Activated effector memory CD4-positive, alpha-beta T cell treated with anti-CD3 and anti-CD28 coated beads, Interleukin-2, amount 50 U/mL, for 16 hours (primary cell): ENCODE data around the gene PGP.
"Not testable (repeated sequence)": the region's sequence is repeated elsewhere in the genome, so short reads cannot be mapped to it uniquely, and the experiment has no call there.

Experiments used
- DNase-seq: peaks from one replicate; pipeline ENCODE4 v3.0.0-alpha.2; 2020

PGP gene, protein sequence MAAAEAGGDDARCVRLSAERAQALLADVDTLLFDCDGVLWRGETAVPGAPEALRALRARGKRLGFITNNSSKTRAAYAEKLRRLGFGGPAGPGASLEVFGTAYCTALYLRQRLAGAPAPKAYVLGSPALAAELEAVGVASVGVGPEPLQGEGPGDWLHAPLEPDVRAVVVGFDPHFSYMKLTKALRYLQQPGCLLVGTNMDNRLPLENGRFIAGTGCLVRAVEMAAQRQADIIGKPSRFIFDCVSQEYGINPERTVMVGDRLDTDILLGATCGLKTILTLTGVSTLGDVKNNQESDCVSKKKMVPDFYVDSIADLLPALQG

GRCh38 chr16:2214719-2214968 is at the start of gene PGP:
Gene PGP (minus strand): TSS chr16:2214840. CDS start chr16:2214777, 63 bp downstream.
- no peak for DNase-seq

GRCh38 chr16:2263026-2263425 is 48.4 kb upstream of the PGP start:
- not testable (repeated sequence) for DNase-seq

DNA sequence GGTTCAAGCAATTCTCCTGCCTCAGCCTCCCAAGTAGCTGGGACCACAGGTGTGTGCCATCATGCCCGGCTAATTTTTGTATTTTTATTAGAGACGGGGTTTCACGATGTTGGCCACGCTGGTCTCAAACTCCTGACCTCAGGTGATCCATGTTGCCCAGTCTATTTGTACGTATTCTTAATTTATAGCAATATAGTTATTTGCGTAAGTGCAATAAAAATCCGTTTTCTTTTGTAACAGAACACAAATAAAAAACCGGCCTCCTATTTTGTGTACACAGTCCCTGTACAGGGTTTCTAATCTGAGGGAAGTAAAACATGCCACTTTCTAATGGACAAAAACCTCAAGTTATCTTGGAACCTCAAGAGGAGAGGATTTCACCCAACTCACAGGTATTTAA is 45.6 kb upstream of the PGP start:
- no peak for DNase-seq

GRCh38 chr16:2258530-2258929 is 43.9 kb upstream of the PGP start:
- DNase-seq, result not testable (repeated sequence)

GRCh38 chr16:2257726-2258125 is 43.1 kb upstream of the PGP start:
- no peak for DNase-seq

GRCh38 chr16:2256531-2257140 is 42.0 kb upstream of the PGP start:
- DNase-seq, result no peak

- DNase-seq, result no peak
Observed at GRCh38 chr16:2253293-2253692, 38.7 kb upstream of the PGP start.

DNA sequence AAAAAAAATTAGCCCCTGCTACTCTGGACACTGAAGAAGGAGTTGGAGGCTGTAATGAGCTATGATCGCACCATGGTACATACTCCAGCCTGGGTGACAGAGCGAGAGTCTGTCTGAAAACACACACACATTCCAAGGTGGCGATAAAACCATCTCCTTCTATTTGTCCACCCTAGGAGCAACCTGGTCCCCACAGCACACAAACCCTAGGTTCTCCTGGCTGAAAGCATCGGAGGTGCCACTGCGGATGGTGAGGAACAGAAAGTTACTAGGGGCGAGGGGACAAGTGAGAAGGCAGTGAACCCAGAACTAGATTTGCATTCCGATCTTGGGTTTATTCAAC is 38.1 kb upstream of the PGP start:
- DNase-seq, result no peak

DNA sequence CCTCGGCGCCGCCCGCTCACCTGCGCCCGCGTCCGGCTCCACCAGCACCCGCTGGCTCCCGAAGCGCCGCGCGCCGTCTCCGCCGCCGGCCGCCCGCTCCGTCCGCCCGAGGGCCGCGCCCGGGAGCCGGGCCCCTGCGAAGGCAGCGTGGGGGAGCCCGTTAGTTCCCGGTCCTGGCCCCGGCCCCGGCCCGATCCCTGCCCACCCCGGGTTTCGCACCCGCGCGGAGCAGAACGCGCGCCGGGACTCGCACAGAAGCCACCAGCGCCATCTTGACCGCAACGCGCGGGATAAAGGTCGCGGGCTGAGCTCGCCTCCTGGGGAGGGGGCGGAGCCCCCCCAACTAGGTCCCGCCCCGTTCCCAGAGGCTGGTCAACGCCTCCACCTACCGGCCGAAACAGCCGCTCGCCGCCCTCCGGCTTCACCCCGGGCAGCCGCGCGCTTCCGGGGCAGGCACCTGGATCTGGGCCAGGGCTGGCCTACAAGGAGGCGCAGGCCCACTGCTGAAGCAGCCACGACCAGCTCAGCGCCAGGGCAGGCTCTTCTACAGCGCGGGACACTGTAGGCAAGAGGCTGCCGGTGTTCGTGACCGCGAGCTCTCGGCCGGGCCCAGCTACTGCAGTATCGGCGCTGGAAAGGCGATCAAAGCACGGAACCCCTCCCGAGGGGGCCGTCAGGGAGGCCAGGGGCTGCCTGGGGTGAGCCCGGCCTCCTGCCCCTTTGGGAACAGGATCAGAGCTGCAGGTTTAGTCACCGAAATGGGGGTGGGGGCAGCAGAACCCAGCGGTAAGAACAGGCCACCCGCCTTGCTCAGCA is 36.9 kb upstream of the PGP start, which contains the start of gene ECI1:
ECI1 (minus strand) TSS at position 292 of the 816 bp plus-strand sequence; CDS start at position 271, 21 bp downstream.
- DNase-seq, result peak; percentile 93

DNA sequence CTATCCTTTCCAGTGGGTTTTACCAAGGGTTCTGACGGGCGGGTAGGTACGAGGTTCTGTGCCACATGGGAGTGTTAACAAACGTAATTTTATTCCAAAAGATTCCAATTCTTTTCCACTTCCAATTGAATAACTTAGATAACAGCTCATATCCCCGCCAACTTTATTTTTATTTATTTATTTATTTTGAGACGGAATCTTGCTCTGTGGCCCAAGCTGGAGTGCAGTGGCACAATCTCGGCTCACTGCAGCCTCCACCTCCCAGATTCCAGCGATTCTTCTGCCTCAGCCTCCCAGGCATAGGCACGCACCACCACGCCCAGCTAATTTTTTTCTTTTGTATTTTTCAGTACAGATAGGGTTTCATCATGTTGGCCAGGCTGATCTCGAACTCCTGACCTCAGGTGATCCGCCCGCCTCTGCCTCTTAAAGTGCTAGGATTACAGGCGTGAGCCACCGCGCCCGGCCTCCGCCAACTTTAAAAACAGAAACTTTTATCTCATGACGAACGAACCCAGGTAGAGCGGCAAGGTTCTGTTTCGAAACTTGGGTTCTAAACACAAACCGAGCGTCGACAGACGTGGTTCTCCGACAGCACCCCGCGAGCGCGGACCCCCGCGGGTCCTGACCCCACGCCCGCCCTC is 36.1 kb upstream of the PGP start:
- peak; percentile 83 for DNase-seq

- no peak for DNase-seq
Observed at GRCh38 chr16:2246301-2246885, 31.8 kb upstream of the PGP start.

GRCh38 chr16:2244926-2245795 is 30.5 kb upstream of the PGP start:
- no peak for DNase-seq

- no peak for DNase-seq
Observed at GRCh38 chr16:2244301-2244700, 29.7 kb upstream of the PGP start.

- no peak for DNase-seq
Observed at GRCh38 chr16:2243781-2244180, 29.1 kb upstream of the PGP start.

GRCh38 chr16:2243031-2243528 is 28.4 kb upstream of the PGP start:
- DNase-seq, result no peak

DNA sequence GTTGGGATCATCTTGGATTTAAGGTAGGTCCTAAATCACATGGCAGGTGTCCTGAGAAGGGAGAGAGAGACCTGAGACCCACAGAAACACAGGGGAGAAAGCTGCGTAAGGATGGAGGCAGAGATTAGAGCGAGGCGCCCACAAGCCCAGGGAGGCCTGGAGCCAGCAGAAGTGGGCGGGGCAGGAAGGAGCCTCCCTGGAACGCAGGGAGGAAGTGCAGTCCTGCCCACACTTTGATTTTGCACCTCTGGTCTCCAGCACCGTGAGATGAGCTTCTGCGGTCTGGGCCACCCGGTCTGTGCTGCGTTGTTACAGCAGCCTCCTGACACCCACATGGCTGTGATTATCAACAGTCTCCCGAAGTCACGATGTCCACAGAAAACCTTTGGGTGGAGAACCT is 28.0 kb upstream of the PGP start:
- DNase-seq, result no peak

- not testable (repeated sequence) for DNase-seq
Observed at GRCh38 chr16:2240331-2240730, 25.7 kb upstream of the PGP start.

DNA sequence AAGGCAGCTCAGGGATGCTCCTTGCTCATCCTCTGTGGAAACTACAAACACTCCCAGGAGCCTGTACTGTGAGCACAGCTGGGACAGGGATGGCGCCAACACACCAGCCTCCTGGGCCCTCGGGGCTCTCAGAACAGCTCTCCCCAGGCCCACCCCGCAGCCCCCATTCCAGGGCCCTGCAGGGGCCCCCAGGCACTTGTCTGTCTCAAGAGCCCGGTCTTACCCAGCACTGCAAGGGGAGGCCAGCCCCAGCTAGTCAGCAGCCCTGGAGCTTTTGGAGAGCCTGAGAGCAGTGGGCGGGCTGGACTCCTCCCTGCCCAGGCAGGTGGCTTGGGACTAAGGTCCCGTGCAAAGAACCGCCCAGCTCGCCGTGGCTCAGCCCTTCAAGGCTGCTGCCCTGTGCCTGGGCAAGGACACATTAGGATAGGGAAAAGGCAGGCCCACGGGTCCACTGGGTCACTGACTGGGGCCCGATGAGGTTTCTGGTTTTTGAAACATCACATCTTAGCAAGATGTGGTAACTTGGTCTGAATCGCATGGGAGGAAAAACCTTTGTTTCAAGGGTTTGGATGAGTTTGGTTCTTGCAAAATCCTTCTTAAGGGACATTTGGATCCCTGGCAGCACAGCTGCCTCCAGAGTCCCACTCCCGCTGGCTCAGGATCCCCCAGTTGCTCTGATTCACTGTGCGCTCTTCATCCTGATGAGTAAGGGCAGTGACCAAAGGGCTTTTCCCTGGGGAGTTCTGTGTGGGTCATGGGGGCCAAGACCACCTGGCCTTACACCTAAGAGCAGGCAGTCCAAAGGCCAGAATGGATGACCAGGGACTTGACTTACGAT is 24.4 kb upstream of the PGP start:
- DNase-seq, result no peak

DNA sequence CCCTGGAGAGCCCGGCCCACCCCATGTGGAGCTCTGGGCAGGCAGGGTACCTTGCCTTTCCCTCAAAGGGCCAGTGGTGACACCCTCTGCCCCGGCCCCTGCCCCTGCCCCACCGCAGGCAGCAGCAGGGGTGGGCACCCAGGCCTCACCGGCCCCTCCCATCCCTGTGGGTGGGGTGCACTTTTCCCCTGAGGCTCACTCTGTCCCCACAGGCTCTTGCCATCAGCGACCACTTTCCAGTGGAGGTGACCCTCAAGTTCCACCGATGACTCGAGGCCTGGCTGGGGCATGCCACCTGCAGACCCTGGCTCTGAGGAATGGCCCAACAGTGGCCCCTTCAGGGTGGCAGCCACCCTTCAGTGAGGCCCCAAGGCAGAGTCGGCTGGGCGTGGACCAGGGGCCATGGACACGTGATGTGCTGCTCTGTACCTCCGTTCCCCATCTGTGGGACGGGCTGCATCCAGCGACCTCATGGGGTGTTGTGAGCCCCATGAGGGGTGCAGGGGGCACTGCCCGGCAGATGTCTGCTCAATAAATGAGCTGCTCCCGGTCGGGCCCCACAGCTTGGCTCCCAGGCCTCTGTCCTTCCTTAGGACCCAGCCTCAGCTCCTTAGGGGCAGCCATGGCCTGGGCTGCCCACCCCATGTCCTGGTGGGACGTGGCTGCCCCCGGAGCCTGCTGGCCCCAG is 23.7 kb upstream of the PGP start:
- no peak for DNase-seq

GRCh38 chr16:2237493-2238149 is 23.0 kb upstream of the PGP start:
- no peak for DNase-seq
